Cardiac muscle cell (in vitro differentiated cells and primary cell): ENCODE data around the gene DOCK7. TPM values are rescaled to one million over a fixed set of nuclear protein-coding genes. Genes with fewer than 3 reads are reported as not detected.

ENCODE experiments used
- DNase-seq, 2 donors: peaks; one replicate each; pipeline versions ENCODE4 v3.0.0 to v3.0.0-alpha.2; 2010 to 2017; ENCODE audit warnings: low read depth in 1 of 2, low spot score in 1 of 2
- H3K27ac ChIP-seq: fragments of 200-600 bp; sonication (generic); 2 replicates; pipeline ENCODE4 v1.5.1; 2016
- H3K27me3 ChIP-seq: fragments of 200-600 bp; sonication (generic); 2 replicates; pipeline ENCODE4 v1.6.0; 2016; ENCODE audit warnings: control low read depth
- H3K36me3 ChIP-seq: fragments of 200-600 bp; sonication (generic); 2 replicates; pipeline ENCODE4 v1.5.1; 2016; ENCODE audit warnings: control low read depth
- H3K4me1 ChIP-seq: fragments of 200-600 bp; sonication (generic); 2 replicates; pipeline ENCODE4 v1.8.1; 2017; ENCODE audit warnings: low read depth, mild to moderate bottlenecking, mixed run types
- H3K4me3 ChIP-seq: fragments of 200-600 bp; sonication (generic); 2 replicates; pipeline ENCODE4 v1.5.1; 2016; ENCODE audit warnings: mild to moderate bottlenecking
- H3K9me3 ChIP-seq: fragments of 200-600 bp; sonication (generic); 2 replicates; pipeline ENCODE4 v1.5.1; 2017; ENCODE audit warnings: low read depth, mild to moderate bottlenecking, control low read depth
- CTCF ChIP-seq: IDR thresholded peaks from 2 replicates; pipeline ENCODE4 v1.5.1; 2012; ENCODE audit warnings: low read depth, mild to moderate bottlenecking, low read length
- polyA plus RNA-seq: library from polyadenylated mRNA; unstranded; fragments of >200 nt; fragmentation: Nextera tagmentation; extraction: Ambion mirVana; gene quantifications from 2 replicates; pipeline ENCODE4 v1.2.1, GENCODE V29; 2016
- total RNA-seq: library from RNA; depleted of rRNA; stranded (reverse); fragments of >200 nt; gene quantifications from 2 replicates; pipeline ENCODE4 v1.2.3, GENCODE V29; 2016

Gene DOCK7
- total and polyA plus RNA-seq, 2 experiments from 2014 or later, result 17.5 to 79.6 TPM

- DNase-seq, result no peak
- no peak for TF ChIP-seq CTCF
- Histone ChIP-seq H3K36me3 (peaks cover 36% of the 10 kb centered on the region), H3K4me3 (no peak overlapping the region), H3K27ac (no peak overlapping the region), H3K4me1 (no peaks in the 10 kb centered on the region), H3K9me3 (no peaks in the 10 kb centered on the region), H3K27me3 (no peaks in the 10 kb centered on the region)
Measured at GRCh38 chr1:62637392-62638105, 50.6 kb downstream of the DOCK7 start.

GRCh38 chr1:62628506-62628905 is 59.7 kb downstream of the DOCK7 start:
- H3K27ac ChIP-seq, result no peak overlapping the region
- H3K4me3 ChIP-seq, result no peak overlapping the region
- no peaks in the 10 kb centered on the region for H3K27me3 ChIP-seq
- no peaks in the 10 kb centered on the region for H3K9me3 ChIP-seq
- H3K36me3 ChIP-seq, result peaks cover 34% of the 10 kb centered on the region
- no peak for TF ChIP-seq CTCF
- H3K4me1 ChIP-seq, result no peaks in the 10 kb centered on the region
- no peak for DNase-seq

GRCh38 chr1:62625415-62625814 is 62.8 kb downstream of the DOCK7 start:
- H3K27ac ChIP-seq, result no peak overlapping the region

GRCh38 chr1:62621907-62622306 is 66.3 kb downstream of the DOCK7 start:
- H3K27me3 ChIP-seq, result no peaks in the 10 kb centered on the region
- H3K36me3 ChIP-seq, result peaks cover 6% of the 10 kb centered on the region
- H3K9me3 ChIP-seq, result no peaks in the 10 kb centered on the region
- DNase-seq, result peak in 1 of 2 donors; percentile 89
- no peaks in the 10 kb centered on the region for H3K4me1 ChIP-seq
- H3K4me3 ChIP-seq, result no peak overlapping the region
- TF ChIP-seq CTCF, result no peak
- H3K27ac ChIP-seq, result no peak overlapping the region

More at GRCh38 chr1:62625415-62625814, 62.8 kb downstream of the DOCK7 start:
- no peak for DNase-seq
- Histone ChIP-seq H3K27me3 (no peaks in the 10 kb centered on the region), H3K4me1 (no peaks in the 10 kb centered on the region), H3K36me3 (peaks cover 9% of the 10 kb centered on the region), H3K9me3 (no peaks in the 10 kb centered on the region), H3K4me3 (no peak overlapping the region)
- TF ChIP-seq CTCF, result no peak

GRCh38 chr1:62613890-62614289 is 74.3 kb downstream of the DOCK7 start:
- Histone ChIP-seq H3K27me3 (no peaks in the 10 kb centered on the region), H3K4me3 (no peak overlapping the region), H3K27ac (no peak overlapping the region), H3K4me1 (no peaks in the 10 kb centered on the region), H3K9me3 (no peaks in the 10 kb centered on the region), H3K36me3 (peaks cover 6% of the 10 kb centered on the region)
- DNase-seq, result peak in 1 of 2 donors; percentile 11
- TF ChIP-seq CTCF, result no peak
